ENCODE results near the gene TNS3. TPM values are rescaled to one million over a fixed set of nuclear protein-coding genes. Genes with fewer than 3 reads are reported as not detected.

Gene TNS3
- total RNA-seq, 1 donor from 2014 or later, result 6.1 TPM

DNA sequence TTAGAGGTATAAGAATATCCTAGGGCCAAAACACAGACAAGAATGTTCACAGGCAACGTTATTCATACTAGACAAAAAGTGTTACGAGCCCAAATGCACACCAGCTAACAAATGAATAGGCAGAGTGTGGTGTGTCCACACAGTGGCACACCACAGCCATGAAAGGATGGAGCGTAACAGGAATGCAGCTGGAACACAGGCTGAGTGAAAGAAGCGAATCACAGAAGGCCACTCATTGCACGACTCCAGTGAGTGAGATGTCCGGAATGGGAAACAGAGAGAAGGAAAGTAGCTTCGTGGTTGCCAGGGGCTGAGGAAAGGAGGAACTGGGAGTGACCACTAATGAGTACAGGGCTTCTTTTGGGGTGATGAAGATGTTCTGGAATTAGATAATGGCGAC, 198.8 kb downstream of the TNS3 start:
- no peak for FAIRE-seq
- no peak for DNase-seq (ENCODE audit: low spot score in 2 of 2)

DNA sequence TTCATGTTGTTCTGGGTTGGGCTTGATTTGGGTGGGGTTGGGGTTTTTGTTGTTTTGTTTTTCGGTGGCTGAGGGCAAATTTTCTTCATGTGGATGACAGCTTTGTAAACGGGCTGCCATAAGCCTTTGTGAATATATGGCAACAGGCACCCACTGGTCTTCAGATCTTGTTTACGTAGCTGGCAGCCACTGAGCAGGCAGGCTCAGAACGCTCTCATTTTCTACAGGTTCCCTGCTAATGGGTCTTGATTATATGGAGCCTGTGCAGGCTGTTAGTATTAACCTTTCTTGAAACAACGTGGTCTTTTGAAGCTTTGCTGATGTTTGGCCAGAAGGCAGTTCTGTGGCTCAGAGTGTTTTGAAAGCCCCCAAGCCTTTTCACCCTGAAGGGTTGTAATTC, 199.7 kb downstream of the TNS3 start:
- no peak for FAIRE-seq
- no peak for DNase-seq (ENCODE audit: low spot score in 2 of 2)

DNA sequence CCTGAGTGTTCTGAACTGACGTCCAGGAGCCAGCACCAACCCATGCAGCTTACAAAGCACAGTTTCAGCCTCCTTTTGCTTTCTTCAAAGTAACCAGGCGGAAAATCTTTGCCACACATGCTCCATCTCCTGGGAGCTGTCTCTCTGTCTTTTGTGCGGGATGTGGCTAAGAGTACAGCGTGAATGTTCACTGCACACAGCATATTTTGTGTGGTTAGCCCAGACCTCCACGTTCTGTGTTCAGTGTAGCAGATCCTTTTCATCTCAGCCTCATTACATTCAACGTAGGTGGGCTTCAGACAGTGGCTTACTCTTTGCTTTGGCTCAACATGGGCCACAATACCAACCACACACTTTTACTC, 200.8 kb downstream of the TNS3 start:
- DNase-seq (ENCODE audit: low spot score in 2 of 2) (no peak), FAIRE-seq (no peak)

DNA sequence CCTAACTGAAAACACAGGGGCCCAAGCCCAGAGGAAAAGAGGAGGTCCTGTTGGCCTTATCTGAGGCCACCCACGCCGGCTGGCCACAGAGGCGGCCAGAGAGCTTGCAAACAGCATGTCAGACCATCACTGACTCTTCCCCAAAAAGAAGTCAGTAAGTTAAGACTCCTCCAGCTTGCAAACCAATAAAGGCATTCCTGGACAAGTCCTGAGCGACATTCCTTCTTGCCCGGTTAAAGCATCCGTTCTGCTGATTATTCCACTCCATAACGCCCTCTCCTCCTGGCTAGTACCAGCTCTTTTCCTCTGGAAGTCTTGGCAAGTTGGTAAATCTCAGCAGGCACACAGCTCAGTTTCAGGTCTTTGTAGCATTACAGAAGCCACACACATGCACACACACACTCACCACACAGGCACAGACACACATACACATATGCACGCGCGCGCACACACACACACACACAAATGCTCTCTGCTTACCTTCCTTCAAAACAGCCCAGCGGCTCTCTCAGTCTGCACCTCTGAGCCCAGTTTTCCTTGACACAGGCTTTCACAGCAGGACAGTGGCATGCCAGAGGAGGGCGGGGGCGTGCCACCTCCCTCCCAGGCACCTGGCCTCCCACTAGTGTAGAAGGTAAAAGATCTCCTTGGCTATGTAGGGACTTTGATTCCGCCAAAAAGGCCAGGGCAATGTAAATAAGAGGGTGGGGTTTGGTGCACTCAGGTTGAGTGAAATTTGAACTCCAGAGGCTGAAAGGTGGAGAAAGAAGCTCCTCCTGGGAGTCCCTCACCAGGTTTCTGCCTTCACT, 201.4 kb downstream of the TNS3 start:
- no peak for DNase-seq (ENCODE audit: low spot score in 2 of 2)
- FAIRE-seq, result no peak

DNA sequence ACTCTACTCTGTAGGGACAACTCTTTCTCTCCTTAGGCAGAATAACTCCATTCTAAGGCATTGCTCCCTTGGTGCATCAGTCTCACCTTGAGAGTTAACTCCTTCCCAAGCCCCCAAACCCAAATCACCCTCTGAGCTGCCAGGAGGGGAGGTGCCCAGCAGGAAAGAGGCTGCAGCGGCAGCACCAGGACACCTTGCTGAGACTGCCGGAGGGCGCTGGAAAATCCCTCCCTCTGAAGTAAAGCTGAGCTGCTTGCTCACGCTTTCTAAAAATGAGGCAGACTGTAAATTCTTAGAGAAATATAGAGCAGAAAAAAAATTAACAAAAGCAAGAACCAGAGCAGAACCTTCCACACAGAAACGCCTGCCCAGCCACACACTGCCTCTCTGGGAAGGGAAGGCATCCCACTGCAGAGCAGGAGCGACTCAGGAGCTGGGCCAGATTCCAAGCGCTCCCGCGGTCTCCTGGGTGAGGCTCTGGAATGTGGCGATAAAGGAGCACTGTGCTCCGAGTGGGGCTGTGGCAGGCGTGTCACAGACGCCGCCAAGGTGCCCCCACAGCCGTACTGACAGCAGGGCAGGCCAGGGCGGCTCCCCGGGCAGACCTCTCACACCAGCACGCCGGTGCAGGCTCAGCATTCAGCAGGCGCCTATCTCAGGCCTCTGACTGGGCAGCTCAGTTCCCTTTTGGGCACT, 202.1 kb downstream of the TNS3 start:
- FAIRE-seq, result no peak
- peak in 1 of 2 donors; percentile 32 for DNase-seq (ENCODE audit: low spot score in 2 of 2)

DNA sequence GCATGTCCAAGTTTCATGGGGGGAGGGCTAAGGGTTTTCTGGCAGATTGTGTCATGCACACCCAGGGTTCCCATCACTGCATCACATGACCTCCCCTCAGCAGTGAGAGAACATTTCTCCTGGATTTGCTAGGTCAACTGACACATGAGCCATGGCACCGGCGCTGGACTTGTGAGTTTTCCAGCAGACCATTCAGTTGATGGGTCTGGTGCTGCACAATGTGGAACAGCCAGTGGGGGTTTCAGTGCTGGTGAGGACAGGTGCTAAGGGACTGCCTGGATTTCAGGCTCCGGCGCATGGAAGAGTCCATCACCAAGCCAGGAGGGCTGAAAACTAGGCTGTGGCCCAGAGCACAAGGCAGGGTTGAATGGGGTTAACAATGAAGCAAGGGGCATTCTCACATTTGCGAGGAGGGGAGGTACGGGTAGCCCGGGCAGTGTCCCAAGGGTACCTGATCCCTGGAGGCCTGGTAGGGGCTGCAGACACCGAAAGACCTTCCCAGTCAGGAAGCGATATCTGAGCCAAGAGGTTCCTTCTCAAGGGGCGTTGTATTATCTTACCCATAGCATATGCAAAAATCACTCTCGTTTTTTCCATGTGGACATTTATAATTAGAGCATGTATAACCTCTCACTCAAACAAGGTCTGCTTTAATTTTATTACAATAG, 203.0 kb downstream of the TNS3 start:
- DNase-seq (ENCODE audit: low spot score in 2 of 2) (no peak), FAIRE-seq (no peak)

DNA sequence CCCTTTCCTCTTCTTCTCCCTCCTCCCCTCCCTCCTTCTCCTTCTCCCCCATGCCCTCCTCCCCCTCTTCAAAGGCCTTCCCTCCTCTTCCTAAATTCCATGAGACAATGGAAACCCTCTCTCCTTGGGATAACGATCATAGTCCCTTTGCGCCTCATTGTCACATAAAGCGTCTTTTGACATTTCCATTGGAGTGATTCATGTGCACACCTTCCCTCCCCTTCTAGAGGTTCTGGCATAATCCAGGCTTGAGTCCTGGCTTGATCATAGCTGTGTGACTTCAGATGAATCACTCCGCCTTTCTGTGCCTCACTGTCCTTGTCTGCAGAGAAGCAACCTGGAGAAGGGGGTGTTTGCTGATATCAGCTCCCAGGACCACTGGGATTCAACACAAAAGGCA, 204.2 kb downstream of the TNS3 start:
- no peak for FAIRE-seq

DNA sequence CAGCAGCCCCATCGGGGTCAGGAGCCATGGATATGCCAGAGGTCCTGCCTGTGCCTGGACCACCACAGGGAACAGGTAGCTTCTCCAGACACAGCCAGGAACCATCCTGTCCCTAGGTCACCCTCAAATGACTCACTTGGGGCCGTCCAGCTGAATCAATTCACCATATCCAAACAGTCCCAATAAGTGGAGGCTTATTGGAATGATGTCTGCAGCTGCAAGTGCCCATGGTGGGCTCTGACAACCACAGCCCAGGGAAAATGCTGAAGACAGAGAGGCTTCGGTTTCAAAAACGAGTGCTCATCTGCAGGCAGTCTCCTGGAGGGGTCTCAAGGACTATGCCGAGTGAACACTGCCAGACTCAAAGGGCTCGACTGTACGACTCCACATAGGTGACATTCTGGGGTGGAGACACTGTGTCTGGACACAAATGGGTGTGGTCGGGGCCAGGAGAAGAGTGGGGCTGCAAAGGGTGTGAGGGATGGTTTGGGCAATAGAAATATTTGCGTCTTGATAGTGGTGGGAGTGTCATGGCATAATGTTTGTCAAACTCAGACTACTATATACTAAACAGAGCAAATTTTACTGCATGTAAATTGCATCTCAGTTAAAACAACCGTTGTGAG, 204.8 kb downstream of the TNS3 start:
- no peak for FAIRE-seq
- no peak for DNase-seq (ENCODE audit: low spot score in 2 of 2)

More for the DNA sequence above, 204.2 kb downstream of the TNS3 start:
- no peak for DNase-seq (ENCODE audit: low spot score in 2 of 2)

DNA sequence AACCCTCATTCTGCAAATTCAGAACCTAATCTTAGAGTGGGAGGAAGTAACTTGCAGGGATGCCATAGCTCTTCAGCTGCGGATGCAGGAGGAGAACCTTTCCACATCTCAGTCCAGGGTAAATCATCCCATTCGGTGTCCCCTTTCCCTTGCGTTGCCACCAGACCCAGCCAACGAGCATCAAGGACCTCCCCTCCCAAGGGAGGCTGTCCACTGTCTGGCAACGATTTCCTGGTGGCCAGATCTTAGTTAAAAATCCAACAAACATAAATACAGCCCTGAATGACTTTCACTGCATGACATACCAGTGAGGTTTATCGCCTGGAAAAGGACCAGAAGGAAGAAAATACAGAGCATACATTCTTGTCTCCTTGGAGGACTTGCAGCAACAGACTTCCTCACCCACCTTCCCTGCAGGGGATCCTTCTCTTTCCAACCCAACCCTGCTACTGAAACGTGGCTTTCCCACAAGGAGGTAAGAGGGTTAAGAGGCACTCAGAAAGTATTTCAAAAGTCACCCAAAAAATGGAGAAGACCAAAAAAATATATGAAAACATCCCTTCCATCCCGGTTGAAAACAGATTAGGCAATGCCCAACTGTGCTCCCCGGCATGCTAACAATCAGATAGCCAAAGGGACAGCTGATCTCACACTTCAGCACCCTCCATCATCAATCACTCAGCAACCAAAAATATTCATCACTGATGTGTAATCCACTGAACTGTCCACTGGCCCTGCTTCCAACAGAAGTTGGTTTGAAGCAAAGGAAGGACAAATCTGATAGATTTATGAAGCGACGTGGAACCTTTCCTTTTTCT, 206.6 kb downstream of the TNS3 start:
- DNase-seq (ENCODE audit: low spot score in 2 of 2) (no peak), FAIRE-seq (no peak)

DNA sequence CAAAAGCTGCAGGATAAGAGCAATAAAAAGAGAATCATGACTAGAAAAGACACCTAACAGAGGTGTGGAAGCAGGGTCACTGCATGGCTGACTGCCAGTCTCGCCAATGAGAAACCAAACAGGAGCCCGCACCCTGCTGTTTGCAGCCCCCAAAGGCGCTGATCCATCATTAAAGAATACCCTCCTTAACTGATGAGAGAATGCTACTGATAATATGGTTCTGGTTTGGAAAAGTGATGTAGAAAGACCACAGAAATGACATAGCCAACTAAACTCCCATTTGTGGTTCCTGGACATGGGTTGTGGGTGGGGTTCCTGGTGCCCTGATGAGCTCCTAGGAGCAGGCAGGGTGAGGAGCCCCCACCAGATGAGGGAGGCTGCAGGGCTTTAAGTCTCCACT, 207.4 kb downstream of the TNS3 start:
- FAIRE-seq (no peak), DNase-seq (ENCODE audit: low spot score in 2 of 2) (no peak)

DNA sequence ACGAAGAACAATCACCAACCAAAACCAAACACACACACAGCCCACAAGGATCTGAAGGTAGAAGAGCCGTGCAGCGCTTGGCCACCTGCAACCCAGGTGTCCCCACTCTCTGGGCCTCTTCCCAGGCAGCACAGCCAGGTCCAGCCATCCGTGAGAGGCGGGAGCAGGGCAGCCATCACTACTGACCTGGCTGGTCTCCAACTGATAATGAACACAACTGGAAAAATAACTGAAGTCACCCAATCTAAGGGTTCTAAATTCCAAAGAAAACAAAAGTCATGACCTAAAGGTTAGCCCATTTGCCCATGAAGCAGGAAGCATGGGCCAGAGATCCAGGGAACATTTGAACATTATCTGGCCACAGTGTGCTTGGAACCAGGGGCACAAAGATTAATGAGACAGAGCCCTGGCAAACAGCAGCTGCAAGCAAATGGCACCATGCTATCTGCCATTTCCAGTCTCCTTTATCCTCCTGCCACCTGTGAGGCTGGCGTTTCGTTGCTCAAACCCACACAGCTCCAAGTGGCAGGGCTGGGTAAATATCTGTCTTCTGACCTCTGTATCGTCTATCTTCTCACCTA, 207.9 kb downstream of the TNS3 start:
- no peak for FAIRE-seq
- no peak for DNase-seq (ENCODE audit: low spot score in 2 of 2)

DNA sequence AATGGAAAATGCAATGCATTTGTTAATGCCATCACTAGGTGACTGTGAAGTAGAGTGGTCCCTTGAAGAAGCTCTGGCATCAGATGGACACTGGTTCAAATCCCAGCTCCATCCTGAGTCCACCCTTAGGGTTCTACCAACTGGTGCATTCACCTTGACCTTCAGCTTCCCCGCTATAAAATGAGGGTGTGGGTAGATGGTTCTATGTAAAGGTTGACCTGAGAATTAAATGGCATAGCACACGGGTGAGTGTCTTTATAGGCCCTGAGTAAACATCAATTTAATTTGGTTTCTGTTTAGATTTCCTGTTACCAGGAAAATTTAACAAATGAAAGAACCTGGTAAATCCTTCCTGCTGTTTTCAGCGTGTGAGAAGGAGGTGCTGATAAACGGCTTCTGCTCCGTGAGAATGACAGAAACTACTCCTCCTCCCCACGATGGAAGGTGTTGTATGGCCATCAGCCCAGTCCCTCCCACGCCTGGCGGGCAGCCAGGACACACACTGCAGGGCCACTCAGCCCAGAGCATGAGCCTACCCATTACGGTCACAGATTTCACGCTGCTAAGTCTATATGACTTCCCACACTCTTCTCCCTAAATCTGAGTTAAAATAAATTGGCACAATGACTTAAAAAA, 210.1 kb downstream of the TNS3 start:
- DNase-seq (ENCODE audit: low spot score in 2 of 2), result peak in 1 of 2 donors; percentile 65

DNA sequence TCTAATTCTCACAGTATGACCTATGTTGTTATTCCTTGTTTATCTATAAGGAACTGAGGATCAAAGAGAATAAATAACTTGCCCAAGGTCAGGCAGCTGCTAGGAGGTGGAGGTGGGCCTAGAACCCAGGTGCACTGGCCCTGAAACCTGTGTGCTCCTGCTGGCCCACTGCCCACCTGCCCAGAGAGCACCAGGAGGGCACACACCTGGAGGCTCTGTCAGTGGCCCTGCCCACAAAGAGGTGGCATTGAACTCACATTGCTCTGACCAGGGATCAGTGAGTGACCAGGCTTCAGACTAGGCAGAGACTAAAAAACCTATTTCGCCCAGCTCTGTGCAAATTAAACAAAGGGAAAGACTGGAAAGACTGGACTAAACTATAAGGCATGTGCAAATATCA, 210.6 kb downstream of the TNS3 start:
- no peak for DNase-seq (ENCODE audit: low spot score in 2 of 2)
- no peak for FAIRE-seq

More for the DNA sequence above, 210.1 kb downstream of the TNS3 start:
- FAIRE-seq, result no peak

DNA sequence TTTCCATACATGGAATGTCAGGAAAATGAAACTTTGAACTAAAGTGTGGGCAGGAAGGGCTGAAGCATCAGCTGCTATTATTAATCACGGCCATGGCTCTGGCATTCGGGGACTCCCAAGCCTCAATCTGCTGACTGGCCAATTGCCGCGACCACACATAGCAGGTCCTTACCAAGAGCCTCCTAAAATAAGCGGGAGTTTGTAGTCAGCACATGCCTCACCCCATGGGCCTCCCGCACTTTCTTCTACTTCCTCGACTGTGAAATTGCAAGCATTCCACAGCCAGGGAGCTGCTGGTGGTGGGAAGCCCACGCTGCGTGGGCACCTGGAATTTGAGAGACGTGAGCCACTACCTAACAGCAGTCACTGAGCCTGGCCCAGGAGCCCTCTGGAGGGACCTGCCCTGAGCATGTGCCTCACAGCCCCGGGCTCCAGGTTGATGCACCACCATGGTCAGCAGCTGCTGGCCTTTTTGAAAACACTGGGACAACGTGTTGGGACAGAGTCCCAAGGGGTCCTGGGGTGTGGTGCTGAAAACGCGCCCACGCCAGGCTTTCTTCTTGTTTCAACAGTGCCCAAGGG, 211.4 kb downstream of the TNS3 start:
- DNase-seq (ENCODE audit: low spot score in 2 of 2) (no peak), FAIRE-seq (no peak)

DNA sequence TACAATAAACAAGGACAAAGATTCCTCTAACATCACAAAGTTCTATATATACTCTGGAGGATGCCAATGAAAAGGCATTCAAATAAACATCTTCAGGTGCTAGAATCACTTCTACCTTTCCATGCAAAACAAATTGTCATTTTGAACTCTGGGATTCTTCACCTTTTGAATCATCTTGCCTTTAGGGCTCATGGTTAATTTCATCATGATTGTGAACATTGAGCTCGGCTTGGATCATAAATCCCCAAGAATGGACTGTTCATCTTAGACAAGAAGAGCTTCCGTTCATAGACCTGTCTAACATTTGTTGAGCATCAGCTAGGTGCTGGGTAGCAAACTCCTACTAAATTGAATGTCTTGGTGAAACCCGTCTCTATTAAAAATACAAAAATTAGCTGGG, 212.2 kb downstream of the TNS3 start:
- no peak for DNase-seq (ENCODE audit: low spot score in 2 of 2)
- FAIRE-seq, result no peak

DNA sequence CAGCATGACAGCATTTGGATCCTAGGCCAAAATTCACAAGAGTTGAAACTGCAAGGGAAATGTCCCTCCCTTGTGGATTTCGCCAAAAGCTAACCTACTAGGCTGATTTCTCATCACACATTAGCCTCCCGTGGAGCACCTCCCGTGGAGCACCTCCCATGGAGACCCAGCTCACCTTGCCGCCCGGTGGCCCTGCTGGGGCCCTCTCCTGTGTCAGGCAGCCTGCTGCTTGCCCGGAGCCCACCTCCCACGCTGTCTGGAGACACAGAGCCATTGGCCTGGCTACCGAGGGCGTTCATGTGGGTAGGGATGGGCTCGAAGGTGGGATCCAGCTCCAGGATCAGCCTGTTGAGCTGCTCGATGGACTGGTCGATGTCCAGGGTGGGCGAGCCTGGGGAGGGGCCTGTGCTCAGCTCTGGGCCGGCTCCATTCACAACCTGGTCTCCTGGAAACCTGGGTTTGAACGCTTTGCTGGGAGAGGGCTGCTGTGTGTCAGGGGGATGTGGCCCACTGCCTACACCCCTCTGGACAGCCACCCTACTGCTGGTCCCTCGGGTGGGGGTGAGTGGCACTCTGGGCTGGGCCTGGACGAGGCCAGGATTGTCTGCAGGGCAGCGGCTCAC, 213.6 kb downstream of the TNS3 start:
- DNase-seq (ENCODE audit: low spot score in 2 of 2), result no peak
- FAIRE-seq, result no peak

DNA sequence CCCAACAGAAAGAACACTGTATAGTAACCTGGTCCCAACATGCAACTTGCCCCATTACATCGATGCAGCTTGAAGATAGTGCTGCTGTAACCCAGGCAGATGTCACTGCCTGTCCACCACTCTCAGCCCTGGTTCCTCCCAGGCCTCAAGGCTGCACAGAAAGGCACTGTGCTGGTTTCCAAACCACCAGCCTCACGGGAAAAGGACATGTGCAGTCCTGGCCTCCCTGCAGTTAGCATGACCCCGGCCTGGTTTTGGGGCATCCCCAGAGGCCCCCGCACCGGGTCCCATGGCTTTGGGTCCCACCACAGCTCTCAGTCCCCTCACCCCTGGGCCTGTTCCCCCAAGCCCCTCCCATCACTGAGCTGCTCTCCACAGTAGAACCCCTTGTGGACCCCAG, 214.5 kb downstream of the TNS3 start:
- FAIRE-seq (no peak), DNase-seq (ENCODE audit: low spot score in 2 of 2) (no peak)

DNA sequence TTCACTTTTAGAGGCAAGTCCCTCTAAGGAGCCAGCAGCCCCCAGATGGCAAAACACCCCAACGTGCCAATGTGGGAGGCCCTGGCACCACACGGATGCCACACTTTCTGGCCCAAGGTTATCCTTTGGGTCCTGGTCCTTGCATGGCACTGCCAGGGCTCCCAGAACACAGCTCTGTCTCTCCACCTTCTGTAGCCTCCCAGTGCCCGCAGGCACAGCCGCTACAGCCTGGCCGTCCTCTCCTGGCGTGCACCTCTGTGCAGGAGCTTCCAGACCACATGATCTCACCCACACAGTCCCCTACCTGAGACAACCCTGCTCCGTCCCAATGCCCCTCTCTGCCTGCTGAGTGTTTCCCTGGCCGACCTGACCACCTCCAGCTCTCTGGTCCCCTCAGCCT, 215.0 kb downstream of the TNS3 start:
- FAIRE-seq (no peak), DNase-seq (ENCODE audit: low spot score in 2 of 2) (no peak)

DNA sequence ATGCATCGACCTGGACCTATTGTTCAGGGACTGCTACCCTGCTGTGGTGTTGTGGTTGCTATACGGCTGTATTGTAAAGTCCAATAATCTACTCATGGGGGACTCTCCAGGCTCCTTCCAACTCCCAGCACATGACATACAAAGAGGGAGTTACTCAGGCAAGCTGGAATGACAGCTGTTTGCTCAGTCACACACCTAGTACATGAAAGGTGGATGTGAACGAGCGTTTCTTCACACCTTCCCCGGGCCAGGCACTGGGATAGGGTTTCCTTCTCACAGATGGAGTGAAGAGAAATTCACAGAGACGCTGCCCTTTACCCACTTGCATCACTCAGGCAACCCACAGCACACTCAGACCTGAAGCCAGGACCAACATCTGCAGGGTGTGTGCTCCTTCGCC, 215.7 kb downstream of the TNS3 start:
- DNase-seq (ENCODE audit: low spot score in 2 of 2) (no peak), FAIRE-seq (no peak)
